ENCODE data around the gene AVPI1. TPM values are rescaled to one million over a fixed set of nuclear protein-coding genes. Genes with fewer than 3 reads are reported as not detected.

The AVPI1 gene
- total RNA-seq, 4 donors from 2014 or later = 113 to 253 (median 170) TPM

DNA sequence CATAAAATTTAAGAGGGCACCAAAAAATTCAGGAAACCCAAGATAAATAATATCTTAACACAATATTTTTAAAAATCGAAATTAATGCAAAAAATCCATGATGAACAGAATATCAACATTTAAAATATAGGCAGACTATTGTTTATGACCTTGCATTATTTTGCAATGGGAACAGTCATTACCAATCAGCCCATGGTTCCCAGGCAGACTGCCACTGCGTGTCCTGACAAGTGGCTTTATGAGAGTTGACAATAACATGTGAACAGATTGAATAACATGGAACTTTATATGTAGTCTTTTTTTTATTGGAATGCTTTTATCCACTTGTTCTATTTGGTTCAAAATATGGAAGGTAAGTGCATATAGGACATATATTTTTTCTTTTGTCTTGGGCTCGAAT lies 3.1 kb upstream of the AVPI1 start:
- peak overlapping the region; percentile 90 to 100 (median 98) for H3K27ac ChIP-seq
- WGBS, 2 donors = 89 to 93% methylated on average over 3 of the region's 3 CpGs
- H3K9me3 ChIP-seq = no peaks in the 10 kb centered on the region
- no peak for DNase-seq (ENCODE audit: low spot score in 2 of 2)
- TF ChIP-seq EP300 (IDR thresholded peaks at IDR 0.05) (no peak), POLR2A (IDR thresholded peaks at IDR 0.05) (no peak)
- TF ChIP-seq, protein P1, sequence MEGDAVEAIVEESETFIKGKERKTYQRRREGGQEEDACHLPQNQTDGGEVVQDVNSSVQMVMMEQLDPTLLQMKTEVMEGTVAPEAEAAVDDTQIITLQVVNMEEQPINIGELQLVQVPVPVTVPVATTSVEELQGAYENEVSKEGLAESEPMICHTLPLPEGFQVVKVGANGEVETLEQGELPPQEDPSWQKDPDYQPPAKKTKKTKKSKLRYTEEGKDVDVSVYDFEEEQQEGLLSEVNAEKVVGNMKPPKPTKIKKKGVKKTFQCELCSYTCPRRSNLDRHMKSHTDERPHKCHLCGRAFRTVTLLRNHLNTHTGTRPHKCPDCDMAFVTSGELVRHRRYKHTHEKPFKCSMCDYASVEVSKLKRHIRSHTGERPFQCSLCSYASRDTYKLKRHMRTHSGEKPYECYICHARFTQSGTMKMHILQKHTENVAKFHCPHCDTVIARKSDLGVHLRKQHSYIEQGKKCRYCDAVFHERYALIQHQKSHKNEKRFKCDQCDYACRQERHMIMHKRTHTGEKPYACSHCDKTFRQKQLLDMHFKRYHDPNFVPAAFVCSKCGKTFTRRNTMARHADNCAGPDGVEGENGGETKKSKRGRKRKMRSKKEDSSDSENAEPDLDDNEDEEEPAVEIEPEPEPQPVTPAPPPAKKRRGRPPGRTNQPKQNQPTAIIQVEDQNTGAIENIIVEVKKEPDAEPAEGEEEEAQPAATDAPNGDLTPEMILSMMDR (IDR thresholded peaks at IDR 0.05) = no peak
- no peaks in the 10 kb centered on the region for H3K27me3 ChIP-seq
- H3K36me3 ChIP-seq = no peaks in the 10 kb centered on the region
- no peak overlapping the region for H3K4me3 ChIP-seq
- H3K4me1 ChIP-seq = peaks cover 0 to 39% (median 29%) of the 10 kb centered on the region in 4 donors

- 63 to 69% methylated on average over 5 of the region's 5 CpGs for WGBS, 2 donors
Observed at GRCh38 chr10:97689559-97690020, 2.5 kb upstream of the AVPI1 start.

DNA sequence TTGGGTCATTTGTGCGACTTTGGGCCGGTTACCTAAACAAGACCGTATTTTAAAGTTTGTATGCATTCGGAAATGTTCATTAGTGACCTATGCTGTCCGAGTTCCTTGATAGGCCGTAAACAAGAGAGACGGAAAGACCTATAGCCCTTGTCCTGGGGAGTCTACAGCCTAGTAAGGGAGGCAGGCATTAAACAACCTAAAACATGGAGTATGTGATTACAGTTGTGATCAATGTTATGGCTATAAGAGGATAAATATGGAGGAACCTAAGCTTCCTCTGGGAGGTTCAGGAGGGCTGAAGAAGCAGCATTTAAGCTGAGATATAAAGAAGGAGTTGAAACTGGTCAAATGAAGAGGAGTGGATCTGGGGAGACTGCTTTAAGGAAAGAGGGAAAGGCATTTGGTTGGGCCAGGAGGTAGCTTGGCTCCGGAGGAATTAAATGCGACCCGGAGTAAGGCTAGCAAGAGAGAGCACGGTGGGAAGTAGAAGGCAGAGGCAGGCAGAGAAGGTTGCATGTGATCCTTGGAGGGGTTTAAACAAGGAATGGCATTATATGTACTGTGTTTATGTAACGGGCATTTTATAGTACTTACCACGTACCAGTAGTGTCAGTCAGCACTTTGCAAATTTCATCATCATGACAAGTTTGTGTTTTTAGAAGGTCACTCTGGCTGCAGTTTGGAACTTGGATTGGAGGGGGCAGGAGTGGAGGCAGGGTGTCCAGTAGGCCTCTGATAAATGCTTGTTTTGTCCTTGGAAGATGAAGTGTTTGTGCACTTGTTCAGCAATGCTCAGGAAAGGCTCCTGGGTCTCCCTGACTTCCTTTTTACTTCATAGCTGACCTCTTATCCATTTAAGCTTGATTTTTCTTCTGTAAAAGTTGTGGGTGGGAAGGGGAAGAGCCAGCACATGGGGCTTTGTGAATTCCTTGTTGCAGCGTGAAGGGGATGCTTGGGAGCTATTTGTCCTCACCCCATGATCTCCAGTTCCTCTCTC lies 1.0 kb upstream of the AVPI1 start:
- Histone ChIP-seq H3K36me3 (no peaks in the 10 kb centered on the region), H3K27me3 (no peaks in the 10 kb centered on the region), H3K9me3 (no peaks in the 10 kb centered on the region), H3K27ac (peak overlapping the region; percentile 90 to 100 (median 98)), H3K4me1 (peaks cover 0 to 59% (median 31%) of the 10 kb centered on the region in 4 donors), H3K4me3 (peak overlapping the region; percentile 40 to 89 (median 71))
- DNase-seq (ENCODE audit: low spot score in 2 of 2) = peak in 1 of 2 donors; percentile 36
- no peak for TF ChIP-seq POLR2A (IDR thresholded peaks at IDR 0.05)
- TF ChIP-seq EP300 (IDR thresholded peaks at IDR 0.05) = peak; percentile 4 to 88
- WGBS, 2 donors = 19 to 24% methylated on average over 14 of the region's 14 CpGs

More at GRCh38 chr10:97689559-97690020, 2.5 kb upstream of the AVPI1 start:
- Histone ChIP-seq H3K27ac (peak overlapping the region; percentile 90 to 100 (median 98)), H3K36me3 (no peaks in the 10 kb centered on the region), H3K4me3 (no peak overlapping the region), H3K27me3 (no peaks in the 10 kb centered on the region), H3K9me3 (no peaks in the 10 kb centered on the region), H3K4me1 (peaks cover 0 to 44% (median 29%) of the 10 kb centered on the region in 4 donors)
- DNase-seq (ENCODE audit: low spot score in 2 of 2) = peak; percentile 31 to 71
- TF ChIP-seq EP300 (IDR thresholded peaks at IDR 0.05) (peak; percentile 75 to 85), POLR2A (IDR thresholded peaks at IDR 0.05) (peak in 1 of 2 donors; percentile 30)
- TF ChIP-seq, protein P1 (IDR thresholded peaks at IDR 0.05) = no peak

- H3K4me1 ChIP-seq = peaks cover 0 to 73% (median 36%) of the 10 kb centered on the region in 4 donors
- no peaks in the 10 kb centered on the region for H3K9me3 ChIP-seq
- 12 to 18% methylated on average over 9 to 14 of the region's 14 CpGs for WGBS, 2 donors
- H3K4me3 ChIP-seq = peak overlapping the region; percentile 58 to 94 (median 86)
- TF ChIP-seq EP300 (IDR thresholded peaks at IDR 0.05) (no peak), POLR2A (IDR thresholded peaks at IDR 0.05) (no peak)
- TF ChIP-seq, protein P1 (IDR thresholded peaks at IDR 0.05) = no peak
- DNase-seq (ENCODE audit: low spot score in 2 of 2) = no peak
- H3K36me3 ChIP-seq = no peaks in the 10 kb centered on the region
- H3K27me3 ChIP-seq = no peaks in the 10 kb centered on the region
- H3K27ac ChIP-seq = peak overlapping the region; percentile 90 to 100 (median 98)
Observed at GRCh38 chr10:97686301-97686961, 610 bp downstream of the AVPI1 start.

- Histone ChIP-seq H3K4me3 (peak overlapping the region; percentile 58 to 94 (median 86)), H3K27ac (peak overlapping the region; percentile 90 to 100 (median 98)), H3K27me3 (no peaks in the 10 kb centered on the region), H3K36me3 (no peaks in the 10 kb centered on the region), H3K4me1 (peaks cover 0 to 73% (median 36%) of the 10 kb centered on the region in 4 donors), H3K9me3 (no peaks in the 10 kb centered on the region)
- peak in 1 of 2 donors; percentile 34 for DNase-seq (ENCODE audit: low spot score in 2 of 2)
- TF ChIP-seq EP300 (IDR thresholded peaks at IDR 0.05) = peak in 1 of 2 donors; percentile 22
- no peak for TF ChIP-seq POLR2A (IDR thresholded peaks at IDR 0.05)
- TF ChIP-seq, protein P1 (IDR thresholded peaks at IDR 0.05) = peak in 4 of 5 experiments; percentile 3 to 48 (median 28)
- 25 to 29% methylated on average over 1 to 2 of the region's 2 CpGs for WGBS, 2 donors
Observed at GRCh38 chr10:97685395-97685958, 1.6 kb downstream of the AVPI1 start.

All from tibial nerve (tissue), 4 donors.